ENCODE data around the gene RANGAP1.

DNA sequence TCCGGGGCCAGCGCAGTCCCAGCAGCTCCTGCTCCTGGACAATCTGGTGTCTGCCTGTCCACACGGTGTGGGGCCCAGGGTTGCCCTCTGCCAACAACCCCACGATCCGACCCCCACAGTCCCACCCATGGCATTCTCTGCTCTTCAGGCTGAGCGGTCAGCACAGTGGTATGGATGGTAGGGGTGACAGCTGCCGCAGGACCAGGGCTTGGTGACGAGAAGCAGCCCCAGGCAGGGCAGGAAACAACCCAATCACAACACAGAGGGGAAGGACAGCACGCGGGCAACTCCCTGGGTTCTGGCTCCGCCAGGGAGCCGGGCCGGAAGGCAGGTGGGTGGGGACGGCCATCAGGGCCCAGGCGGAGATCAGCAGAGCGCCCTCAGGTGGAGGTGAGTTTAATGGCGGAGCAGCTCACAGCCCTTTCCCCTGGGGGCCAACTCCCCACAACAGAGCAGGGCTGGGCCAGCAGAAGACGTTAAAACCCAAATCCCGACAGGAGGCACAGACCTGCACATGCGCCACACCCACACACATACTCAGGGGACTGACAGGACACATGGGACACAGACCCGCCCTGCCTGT is 40.0 kb downstream of the RANGAP1 start:
- TF ChIP-seq, protein P1, sequence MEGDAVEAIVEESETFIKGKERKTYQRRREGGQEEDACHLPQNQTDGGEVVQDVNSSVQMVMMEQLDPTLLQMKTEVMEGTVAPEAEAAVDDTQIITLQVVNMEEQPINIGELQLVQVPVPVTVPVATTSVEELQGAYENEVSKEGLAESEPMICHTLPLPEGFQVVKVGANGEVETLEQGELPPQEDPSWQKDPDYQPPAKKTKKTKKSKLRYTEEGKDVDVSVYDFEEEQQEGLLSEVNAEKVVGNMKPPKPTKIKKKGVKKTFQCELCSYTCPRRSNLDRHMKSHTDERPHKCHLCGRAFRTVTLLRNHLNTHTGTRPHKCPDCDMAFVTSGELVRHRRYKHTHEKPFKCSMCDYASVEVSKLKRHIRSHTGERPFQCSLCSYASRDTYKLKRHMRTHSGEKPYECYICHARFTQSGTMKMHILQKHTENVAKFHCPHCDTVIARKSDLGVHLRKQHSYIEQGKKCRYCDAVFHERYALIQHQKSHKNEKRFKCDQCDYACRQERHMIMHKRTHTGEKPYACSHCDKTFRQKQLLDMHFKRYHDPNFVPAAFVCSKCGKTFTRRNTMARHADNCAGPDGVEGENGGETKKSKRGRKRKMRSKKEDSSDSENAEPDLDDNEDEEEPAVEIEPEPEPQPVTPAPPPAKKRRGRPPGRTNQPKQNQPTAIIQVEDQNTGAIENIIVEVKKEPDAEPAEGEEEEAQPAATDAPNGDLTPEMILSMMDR (IDR thresholded peaks at IDR 0.05; ENCODE audit: low read depth, low read length) = peak; percentile 30
- TF ChIP-seq EZH2phosphoT487 (IDR thresholded peaks at IDR 0.05; ENCODE audit: low read depth) = no peak

Measured in OCI-LY3 (cell line).